ENCODE results near the gene ROBO1.

Gene ROBO1

DNA sequence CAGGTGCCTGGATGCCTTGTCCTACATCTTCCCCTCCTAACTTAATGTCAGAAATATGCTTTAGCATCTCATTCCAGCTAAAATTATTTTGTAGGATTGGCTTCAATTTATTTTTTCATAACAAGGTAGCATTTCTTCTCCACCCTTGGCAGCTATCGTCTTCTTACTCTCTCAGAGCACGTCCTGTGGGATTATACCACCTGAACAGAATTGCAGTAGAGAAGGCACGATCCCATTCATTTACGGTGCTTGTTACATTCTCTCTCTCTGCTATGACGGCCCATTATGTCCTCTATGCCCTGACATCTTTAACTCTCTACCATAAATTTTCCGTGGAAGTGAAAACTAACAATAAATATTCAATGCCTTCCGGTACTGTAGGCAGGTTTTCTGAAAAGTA is 103.3 kb downstream of the ROBO1 start:
- no peak for DNase-seq

DNA sequence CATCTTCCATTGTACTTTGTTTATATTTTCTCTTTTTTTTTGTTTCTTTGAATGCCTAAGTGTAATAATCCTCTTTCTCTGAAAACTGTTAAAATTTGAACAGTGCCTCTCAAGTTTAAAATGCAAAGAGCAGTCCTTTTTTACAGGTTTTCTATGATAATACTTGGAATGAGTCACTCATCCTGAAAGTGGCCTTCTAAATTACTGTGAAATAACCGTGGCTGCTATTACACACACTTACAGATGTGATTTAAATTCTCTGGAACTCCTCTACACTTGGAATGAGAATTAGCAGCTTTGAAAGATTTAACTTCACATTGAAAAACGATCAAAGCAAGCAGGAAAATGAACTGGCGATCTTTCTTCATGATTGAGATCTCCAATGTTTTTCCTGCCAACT is 105.9 kb downstream of the ROBO1 start:
- DNase-seq: no peak

DNA sequence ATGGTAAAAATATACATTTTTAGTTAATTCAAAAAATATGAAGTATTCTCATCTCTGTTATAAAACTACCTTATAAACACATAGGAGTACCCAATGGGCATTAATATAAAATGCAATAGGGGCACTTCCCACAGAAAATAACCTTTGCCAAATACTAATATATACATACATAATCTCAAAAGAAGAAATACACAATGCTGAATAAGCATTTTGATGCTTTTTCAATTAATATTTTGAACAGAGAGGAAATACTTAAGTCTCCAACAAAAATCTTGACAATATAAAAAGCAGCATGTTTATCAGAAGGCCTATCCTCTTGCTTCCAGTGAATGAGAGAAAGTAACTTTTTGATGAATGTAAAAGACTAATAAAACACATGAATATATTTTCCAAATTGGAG is 110.7 kb downstream of the ROBO1 start:
- DNase-seq: no peak

DNA sequence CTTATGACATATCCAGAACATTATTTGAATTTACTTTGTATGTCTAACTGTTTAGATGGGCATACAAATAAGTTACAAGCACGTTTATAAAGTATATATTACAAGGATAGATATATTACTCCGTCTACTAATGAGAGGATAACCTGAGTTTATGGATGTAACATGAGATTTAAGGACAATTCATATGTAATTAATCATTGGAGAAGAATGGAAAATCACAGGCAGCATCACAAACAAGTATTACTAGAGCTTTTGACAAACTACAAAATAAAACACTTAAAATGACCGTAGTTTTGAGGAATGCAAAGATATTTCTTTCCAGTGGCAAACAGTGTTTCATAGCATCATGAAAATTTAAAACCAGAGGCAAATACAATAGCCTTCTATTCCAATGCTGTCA is 113.8 kb downstream of the ROBO1 start:
- DNase-seq: no peak

DNA sequence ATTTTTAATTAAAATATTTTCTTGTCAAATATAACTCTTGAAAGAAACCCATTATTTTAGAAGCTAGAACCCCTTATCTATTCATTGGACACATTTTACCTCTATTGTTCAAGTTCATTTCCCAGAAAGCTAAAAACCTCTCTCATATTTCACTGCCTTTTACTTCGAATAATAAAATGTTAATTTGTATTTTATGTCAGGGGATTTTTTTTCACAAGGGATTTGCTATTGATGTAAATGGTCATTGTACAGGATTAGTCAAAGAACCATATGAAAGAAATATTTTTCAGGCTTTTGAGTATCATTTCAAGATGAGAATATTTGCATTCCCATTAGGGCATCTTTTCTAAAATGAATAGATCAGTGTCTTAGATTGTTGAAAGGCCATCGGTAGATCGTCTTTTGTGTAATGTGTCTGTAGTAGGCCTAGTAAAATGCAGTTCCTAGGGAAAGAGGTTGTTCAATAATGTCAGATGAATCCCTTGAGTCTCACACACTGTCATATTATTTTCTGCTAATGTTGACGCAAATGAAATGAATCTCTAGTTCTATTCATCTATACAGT is 114.5 kb downstream of the ROBO1 start:
- DNase-seq: peak; percentile 6

DNA sequence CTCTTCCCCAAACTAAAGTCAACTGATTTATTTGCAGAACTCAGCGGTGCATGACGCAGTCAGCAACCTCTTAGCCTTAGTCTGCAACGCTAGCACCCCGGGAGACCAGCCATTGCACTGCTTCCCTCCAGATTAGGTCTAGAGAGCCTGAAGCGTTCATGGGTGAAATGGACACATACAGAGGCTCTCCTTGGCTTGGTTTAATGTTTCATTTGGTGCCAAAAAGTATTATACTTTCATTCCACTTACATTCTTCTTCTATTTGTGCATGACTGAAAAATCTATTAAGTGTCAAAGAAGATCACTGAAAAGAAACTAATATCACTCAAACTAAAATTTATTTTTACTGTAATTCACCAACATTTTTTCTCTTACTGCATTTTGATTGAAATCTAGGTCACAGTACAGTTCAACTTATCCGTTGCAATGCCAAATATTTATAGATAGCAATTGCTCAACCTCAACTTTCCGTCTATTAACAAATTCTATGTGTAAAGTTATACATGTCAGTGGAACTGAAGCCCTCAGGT is 116.2 kb downstream of the ROBO1 start:
- DNase-seq: peak; percentile 68

DNA sequence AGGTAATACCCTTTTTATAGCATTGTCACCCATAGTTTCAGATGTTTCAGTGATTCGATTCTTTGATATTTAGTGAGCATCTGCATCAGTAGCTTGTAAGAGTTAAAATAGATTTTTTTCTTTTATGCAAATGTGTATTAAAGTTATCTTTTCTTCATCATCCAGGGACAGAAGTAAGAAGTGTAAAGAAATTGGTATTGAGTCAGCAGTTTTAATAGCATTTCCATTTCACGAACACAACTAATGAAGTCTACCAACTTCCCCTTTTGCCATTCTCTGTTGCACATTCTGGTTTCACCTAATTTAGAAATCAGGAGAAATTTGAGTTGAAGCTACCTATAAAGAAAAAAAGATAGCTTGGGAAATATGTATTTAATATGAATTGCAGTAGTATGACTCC is 127.9 kb downstream of the ROBO1 start:
- DNase-seq: no peak

DNA sequence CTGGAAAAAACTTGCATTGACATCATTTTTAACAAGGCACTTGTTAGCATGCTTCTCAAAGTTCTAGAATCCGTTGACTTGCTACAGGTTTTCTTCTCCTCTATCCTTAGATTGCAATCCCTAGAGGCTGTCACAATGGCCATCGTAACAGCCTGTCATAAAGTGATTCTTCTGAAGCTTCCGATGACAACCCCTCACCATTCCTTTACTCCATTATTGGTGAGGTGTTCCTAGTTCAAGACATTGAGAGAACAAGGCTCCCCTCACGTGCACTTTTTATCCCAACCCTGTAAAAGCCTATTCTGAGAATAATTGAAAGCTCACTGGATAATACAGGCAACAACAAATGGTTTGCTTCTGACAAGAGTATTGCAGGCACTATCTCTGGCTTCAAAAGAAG is 131.4 kb downstream of the ROBO1 start:
- no peak for DNase-seq

DNA sequence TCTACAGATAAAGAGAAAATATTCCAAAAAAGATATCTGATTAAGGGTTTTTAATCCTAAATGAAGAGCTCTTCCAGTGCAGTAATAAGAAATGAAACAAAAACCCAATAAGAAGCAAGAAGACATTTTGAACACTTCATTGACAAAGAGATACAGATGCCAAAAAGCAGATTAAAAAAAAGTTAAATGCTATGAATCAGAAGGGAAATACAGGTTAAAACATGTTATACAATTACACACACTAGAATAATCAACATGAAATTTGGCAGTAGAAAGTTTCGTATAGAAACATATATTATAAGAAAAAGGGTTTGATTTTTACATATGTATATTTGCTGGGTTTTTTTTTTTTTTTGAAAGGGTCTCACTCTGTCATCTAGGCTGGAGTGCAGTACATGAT is 135.0 kb downstream of the ROBO1 start:
- DNase-seq: no peak

DNA sequence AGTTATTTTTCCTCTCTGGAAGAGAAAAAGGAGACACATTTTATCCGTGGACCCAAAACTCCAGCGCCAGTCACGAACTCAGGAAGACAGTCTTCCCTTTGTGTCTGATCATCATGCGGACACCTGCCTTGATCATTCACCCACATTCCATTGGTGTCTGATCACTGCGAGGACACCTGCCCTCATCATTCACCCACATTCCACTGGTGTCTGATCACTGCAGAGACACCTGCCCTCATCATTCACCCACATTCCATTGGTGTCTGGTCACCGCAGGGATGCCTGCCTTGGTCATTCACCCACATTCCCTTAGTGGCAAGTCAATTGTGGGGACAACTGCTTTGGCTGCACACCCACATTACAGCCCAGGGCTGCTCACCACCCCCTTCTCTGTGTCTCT is 148.9 kb downstream of the ROBO1 start:
- DNase-seq: no peak

DNA sequence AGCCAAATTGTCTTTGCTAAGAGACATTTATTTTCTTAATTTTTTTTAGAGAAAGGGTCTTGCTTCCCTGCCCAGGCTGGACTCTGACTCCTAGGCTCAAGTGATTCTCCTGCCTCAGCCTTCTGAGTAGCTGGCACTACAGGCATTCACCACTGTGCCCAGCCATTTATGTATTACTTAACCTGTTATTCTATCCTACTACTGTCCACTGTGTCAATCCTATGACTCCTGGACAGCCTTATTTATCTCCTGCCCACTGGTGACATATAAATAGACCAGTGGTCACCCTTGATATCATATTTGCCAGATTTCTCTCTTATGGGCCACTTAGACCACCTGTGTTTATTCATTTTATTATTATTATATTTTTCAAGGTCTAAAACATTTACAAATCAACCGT is 161.4 kb downstream of the ROBO1 start:
- no peak for DNase-seq

DNA sequence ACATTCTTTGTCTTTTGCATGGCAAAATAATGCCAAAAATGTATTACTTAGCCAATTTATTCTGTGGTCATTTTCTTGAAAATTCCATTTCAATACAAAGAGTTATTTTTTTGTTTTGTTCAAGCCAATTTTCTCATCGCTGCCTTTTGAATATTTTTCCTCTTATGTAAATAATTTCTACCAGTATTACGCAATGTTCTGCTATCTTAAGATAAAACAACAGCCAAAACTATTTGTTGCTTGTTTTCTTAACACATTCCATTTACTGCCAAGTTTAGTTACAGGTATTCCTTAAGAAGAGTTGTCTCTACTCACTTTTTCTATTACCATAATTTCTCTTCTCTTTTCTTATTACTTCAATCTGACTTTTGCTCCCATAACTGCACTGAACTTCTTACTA is 163.1 kb downstream of the ROBO1 start:
- no peak for DNase-seq

DNA sequence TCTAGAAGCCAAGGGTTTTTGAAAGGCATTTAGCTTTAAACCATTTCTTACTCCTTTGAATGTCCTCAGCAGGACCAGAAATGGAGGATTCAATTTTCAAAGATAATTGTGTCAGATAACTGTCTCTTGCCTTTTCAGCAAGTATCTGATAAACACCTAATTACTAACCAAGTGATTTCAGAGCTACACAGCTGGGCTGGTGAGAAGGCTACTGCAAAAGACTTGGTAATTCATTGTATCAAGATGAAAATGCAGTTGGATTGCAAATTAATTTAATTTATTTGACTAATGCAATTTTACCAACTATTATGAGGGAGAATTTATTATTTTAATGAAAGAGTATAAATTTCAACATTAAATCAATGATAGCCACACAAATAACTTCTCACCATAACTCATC is 165.4 kb downstream of the ROBO1 start:
- DNase-seq: no peak

DNA sequence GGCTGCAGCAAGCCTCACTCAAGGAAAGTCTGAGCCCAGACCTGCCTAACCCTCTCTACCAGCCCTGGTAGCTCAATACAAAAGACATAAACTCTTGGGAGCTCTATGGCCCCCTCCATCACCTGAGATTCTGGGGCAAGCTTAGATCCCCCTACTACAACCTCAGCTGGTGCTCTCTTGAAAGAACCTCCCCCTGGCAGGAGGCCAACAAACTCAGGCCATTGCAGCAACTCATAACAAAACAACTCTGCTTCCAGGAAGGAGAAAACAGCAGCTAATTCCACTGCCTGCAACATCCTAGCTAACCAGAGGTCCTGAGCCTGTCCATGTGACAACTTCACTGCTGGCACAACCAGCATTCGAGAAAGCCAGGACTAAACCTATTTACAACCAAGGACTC is 169.2 kb downstream of the ROBO1 start:
- peak; percentile 12 for DNase-seq

DNA sequence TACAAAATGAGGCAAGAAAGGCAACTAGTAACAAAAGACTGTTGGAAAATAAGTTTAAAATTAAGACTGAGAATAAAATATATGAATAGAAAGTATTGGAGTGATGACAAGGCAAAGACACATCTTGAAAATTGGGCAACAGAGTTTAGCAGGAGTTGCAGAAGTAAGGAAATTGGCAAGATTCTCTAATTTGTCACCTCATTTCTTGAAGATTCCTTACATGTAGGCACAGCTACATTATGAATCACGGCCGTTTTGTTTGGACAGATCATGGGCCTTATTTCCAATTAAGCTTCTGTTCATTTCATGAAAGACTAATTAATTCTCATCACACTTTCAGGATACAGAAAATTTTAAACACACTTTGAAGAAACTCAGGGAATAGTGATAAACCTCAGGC is 170.1 kb downstream of the ROBO1 start:
- no peak for DNase-seq

DNA sequence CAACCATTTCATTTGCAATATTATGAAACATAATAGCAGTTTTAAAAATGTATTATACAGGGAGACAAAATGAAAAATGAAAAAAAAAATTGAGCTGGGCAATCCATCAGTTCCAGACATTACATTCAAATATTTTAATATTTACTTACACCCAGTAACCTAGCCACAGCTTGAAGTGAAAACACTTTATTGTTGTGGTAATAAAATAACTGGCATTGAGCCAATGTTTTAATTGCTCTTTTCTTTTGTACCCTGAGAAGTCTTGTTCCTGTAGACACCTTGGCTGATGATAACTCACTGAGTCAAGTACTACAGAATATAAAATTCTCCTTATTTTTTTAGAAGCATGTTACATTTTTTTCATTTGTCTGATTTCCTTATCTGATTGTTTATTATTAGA is 180.6 kb downstream of the ROBO1 start:
- DNase-seq: no peak

DNA sequence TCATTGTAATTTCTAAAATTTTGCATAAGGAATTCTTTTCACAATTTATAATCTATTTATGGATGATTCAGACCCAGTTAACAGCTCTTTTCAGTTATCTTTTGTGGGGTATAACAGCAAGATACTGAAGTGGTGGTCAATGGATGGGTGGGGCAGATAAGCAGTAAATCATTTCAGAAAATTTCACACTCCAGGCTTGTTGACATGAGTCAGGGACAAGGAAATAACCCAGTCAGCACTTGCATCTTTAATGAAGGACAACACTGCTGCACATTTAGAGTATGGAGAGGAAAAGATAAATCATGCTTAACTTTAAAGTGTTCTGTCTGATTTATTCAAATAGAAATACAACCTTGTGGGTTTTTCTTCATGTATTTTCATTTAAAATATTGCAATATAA is 181.6 kb downstream of the ROBO1 start:
- no peak for DNase-seq

DNA sequence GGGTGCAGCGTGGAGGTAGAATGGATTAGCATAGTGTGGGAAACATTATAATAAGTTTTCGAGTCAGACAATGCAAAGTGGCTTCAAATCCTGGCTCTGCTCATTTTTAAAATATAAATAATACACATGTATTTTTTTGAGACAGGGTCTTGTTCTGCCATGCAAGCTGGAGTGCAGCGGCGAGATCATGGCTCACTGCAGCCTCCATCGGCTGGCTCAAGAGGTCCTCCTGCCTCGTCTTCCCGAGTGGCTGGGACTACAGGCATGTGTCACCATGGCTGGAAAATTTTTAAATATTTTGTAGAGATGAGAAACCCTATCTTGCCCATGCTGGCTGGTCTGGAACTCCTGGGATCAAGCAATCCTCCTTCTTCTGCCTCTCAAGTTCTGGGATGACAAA is 194.9 kb downstream of the ROBO1 start:
- DNase-seq: no peak

DNA sequence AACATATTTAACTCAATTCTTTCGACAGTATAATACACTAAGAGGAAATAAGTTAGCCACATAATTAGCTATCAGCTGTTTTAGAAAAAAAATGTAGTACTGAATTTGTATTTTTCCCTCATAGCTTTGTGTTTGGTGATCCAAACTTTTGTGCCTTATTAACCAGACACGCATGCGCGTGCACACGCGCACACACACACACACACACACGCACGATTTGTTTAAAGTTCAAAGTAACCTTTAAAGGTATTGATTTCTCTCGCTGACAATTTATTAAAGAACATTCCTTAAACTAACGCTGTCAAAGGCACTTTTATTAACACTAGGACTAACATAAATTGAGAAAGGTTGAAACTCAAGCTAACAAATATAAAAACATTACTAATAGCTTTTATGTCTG is 198.9 kb downstream of the ROBO1 start:
- DNase-seq: no peak

DNA sequence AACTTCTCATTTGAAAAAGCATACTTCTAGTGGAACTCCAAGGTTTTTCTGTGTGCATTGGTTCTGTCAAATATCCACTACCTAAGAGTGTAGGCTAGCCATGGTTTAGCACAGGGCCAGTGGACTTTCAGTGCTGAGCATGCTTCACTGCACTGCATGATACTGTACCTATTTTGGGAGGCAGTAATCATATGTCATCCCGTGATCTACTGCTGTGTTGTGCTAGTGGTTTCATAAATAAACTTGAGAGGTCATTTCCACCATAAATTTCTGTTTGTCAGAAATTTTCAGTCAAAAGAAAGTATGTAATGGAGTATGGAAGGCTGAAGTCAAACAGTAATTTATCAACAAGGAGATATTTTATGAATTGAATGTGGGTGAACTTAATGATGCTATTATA is 203.6 kb downstream of the ROBO1 start:
- no peak for DNase-seq

DNA sequence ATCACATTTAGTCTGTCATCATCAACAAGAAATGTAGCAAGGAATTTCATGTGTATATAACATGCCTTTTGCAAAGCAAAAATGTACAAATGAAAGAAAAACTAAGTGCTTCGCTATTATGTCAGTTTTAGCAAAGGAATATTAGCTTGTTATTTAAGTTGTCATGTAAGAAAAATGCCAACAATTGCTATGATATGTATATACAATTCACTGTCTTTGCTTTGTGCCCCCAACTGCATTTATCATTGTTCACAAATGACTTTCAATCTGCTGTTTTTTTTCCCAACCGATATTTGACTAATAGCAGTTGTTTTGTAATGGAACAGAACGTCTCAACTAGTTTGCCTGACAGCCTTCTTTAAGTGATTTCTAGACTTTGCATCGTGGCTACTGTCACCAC is 207.1 kb downstream of the ROBO1 start:
- no peak for DNase-seq

DNA sequence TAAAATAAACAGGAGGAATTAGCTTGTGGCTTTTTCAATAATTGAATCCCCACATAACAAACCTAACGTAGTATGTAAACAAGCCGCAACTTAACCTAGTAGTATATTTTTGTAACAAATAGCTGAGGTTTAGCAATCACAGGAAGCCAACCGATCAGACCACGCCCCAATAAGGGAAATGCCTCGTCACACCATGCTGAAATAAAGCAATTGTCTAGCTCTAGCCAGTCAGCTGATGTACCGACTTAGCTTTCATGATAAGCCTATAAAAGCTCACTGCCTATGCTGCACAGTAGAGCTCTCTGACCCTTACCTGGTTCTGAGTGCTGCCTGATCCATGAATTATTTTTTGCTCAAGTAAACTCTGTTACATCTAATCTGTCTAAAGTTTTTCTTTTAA is 208.9 kb downstream of the ROBO1 start:
- no peak for DNase-seq

DNA sequence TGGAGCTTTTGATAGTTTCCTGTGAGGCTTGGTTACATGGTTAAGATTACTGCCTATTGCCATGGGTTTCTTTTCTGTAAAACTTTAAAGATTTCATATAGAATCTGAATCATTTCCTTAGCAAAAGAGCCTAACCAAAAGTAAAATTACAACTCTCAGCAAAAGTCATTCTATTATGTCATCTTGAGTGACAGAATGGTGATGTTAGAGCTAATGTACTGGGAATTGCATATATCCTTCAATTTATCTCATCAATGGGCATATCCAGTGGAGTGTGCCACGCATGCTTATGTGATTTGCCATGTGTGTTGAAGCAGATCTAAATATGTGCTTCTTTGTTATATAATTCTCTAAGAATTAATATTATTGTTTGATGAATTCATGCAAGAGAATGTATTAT is 212.1 kb downstream of the ROBO1 start:
- no peak for DNase-seq

DNA sequence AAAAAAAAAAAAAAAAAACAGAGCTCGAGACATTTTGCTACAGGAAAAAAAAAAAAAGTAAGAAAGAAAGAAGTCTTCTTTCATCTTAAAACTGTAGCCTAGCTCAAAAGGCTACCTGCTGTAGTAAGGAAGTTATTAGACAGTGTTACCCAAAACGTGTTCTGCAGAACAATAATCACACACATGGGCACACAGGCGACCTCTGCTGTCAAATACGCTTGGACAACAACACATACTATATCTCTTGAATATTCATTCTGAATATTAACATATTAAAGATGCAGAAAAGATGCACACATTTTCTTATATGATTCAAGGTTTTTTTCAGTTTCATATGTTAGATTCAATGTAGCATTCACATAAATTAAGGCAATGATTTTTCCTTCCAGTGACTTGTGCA is 215.8 kb downstream of the ROBO1 start:
- no peak for DNase-seq

DNA sequence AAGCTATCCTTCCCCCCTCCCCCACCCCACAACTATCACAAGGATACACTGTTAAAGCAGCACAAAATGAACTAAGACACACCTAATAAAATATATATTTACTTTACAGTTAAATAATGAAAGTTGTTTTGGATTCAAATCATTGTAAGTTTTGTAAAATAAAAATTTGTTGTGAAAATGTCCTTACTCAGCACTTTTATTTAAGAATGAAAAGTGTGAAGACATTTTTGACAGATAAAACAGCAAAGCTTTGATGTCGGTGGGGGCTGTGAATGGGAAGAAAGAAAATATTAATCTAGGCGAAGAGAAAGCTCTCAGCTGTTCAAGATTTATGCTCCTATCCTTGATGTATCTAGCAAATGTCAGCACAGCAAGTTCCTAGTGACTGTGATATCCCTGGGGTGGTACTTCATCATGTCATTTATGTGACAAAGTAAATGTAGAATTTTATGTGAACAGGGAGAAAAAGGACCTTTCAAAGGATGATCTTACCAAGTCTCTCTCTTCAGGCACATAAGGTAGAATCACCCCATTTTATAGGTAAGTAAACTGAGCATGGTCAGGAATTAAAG is 216.4 kb downstream of the ROBO1 start:
- DNase-seq: no peak

Data from eye (tissue), 1 donor.